KBM-7 (cell line): ENCODE measurements around the gene RPL35A.
A peak's percentile ranks its signal among the peaks of the same experiment; 100 is the strongest.
"Not testable (repeated sequence)": the region's sequence is repeated elsewhere in the genome, so short reads cannot be mapped to it uniquely, and the experiment has no call there.

ENCODE experiments used
- DNase-seq: peaks from one replicate; pipeline ENCODE4 v3.0.0-alpha.2; 2015
- in situ Hi-C: fragments of 300-500 bp; cut with MboI; formaldehyde crosslinking; loops from 2 replicates; pipeline ENCODE4 v1.14.3; 2020; ENCODE audit warnings: low sequenced_read_pairs, low pct_unique_long_range_greater_than_20kb, mixed read lengths

Gene RPL35A

GRCh38 chr3:197949778-197950676, at the start of gene RPL35A:
Gene RPL35A (plus strand): TSS chr3:197950190. CDS start chr3:197950968, 778 bp downstream.
- in situ Hi-C loops, result no loop called here
- DNase-seq, result peak; percentile 97

GRCh38 chr3:197901626-197902025, 48.4 kb upstream of the RPL35A start:
- in situ Hi-C loops, result no loop called here
- DNase-seq, result no peak

- in situ Hi-C loops, result no loop called here
- DNase-seq, result peak; percentile 87
Measured at GRCh38 chr3:197906023-197906849, 43.8 kb upstream of the RPL35A start.

- DNase-seq, result no peak
- in situ Hi-C loops, result no loop called here
Measured at GRCh38 chr3:197906850-197907187, 43.2 kb upstream of the RPL35A start.

- in situ Hi-C loops, result no loop called here
- no peak for DNase-seq
Measured at GRCh38 chr3:197907196-197907595, 42.8 kb upstream of the RPL35A start.

GRCh38 chr3:197908550-197908949, 41.4 kb upstream of the RPL35A start:
- in situ Hi-C loops, DNase-seq: not testable (repeated sequence)

GRCh38 chr3:197908957-197909701, 40.9 kb upstream of the RPL35A start:
- DNase-seq, result no peak

GRCh38 chr3:197912741-197913476, 37.1 kb upstream of the RPL35A start:
- no peak for DNase-seq
- in situ Hi-C loops, result no loop called here

More at GRCh38 chr3:197908957-197909701, 40.9 kb upstream of the RPL35A start:
- in situ Hi-C loops, result no loop called here

- no peak for DNase-seq
- in situ Hi-C loops, result no loop called here
Measured at GRCh38 chr3:197913641-197914380, 36.2 kb upstream of the RPL35A start.

- in situ Hi-C loops, DNase-seq: not testable (repeated sequence)
Measured at GRCh38 chr3:197921429-197922275, 28.3 kb upstream of the RPL35A start.

GRCh38 chr3:197926418-197926817, 23.6 kb upstream of the RPL35A start:
- DNase-seq, result peak; percentile 52
- in situ Hi-C loops, result no loop called here

GRCh38 chr3:197927578-197927977, 22.4 kb upstream of the RPL35A start:
- in situ Hi-C loops, DNase-seq: not testable (repeated sequence)

GRCh38 chr3:197936819-197937384, 13.1 kb upstream of the RPL35A start:
- DNase-seq, result no peak
- in situ Hi-C loops, result no loop called here

GRCh38 chr3:197940745-197941384, 9.1 kb upstream of the RPL35A start:
- in situ Hi-C loops, result no loop called here
- no peak for DNase-seq

- peak; percentile 68 for DNase-seq
- in situ Hi-C loops, result no loop called here
Measured at GRCh38 chr3:197942956-197943556, 6.9 kb upstream of the RPL35A start.

GRCh38 chr3:197949191-197949777, 706 bp upstream of the RPL35A start:
- no peak for DNase-seq
- in situ Hi-C loops, result no loop called here
